CD14-positive monocyte (primary cell): ENCODE data around the gene MORC1. TPM values are rescaled to one million over a fixed set of nuclear protein-coding genes. Genes with fewer than 3 reads are reported as not detected.

Source experiments
- DNase-seq, 3 donors: peaks; one replicate each; pipeline ENCODE4 v3.0.0-alpha.2; 2011 to 2022
- H2AFZ ChIP-seq: 2 replicates; pipeline ENCODE4 v1.6.0; 2012; ENCODE audit warnings: mild to moderate bottlenecking, low read depth, low read length, inconsistent platforms; ENCODE audit not compliant: insufficient read depth, poor library complexity, severe bottlenecking
- H3K27ac ChIP-seq, 2 donors: 1 replicate in 1 of 2; 2 replicates in 1 of 2; pipeline ENCODE4 v1.5.1; 2012 to 2013; ENCODE audit warnings: low read length in 2 of 2, control low read depth in 1 of 2, inconsistent platforms in 1 of 2, low read depth in 1 of 2, mild to moderate bottlenecking in 1 of 2
- H3K27me3 ChIP-seq, 2 donors: one replicate each; pipeline versions ENCODE4 v1.6.0 to v1.6.1; 2011 to 2013; ENCODE audit warnings: low read length in 2 of 2; ENCODE audit not compliant: control insufficient read depth in 2 of 2, insufficient read depth in 2 of 2
- H3K36me3 ChIP-seq, 2 donors: replicated peaks in 1 of 2; 1 replicate in 1 of 2; 2 replicates in 1 of 2; pipeline versions ENCODE4 v1.5.1 to v1.6.1; 2012 to 2013; ENCODE audit warnings: low read length in 2 of 2, control low read depth in 1 of 2, inconsistent platforms in 1 of 2, mild to moderate bottlenecking in 1 of 2; ENCODE audit not compliant: insufficient read depth in 2 of 2, control insufficient read depth in 1 of 2
- H3K4me1 ChIP-seq, 2 donors: 1 replicate in 1 of 2; 2 replicates in 1 of 2; pipeline versions ENCODE4 v1.5.1 to v1.6.1; 2012 to 2013; ENCODE audit warnings: low read length in 2 of 2, control low read depth in 1 of 2, inconsistent platforms in 1 of 2, mild to moderate bottlenecking in 1 of 2, moderate library complexity in 1 of 2; ENCODE audit not compliant: insufficient read depth in 2 of 2, control insufficient read depth in 1 of 2
- H3K4me2 ChIP-seq: replicated peaks from 2 replicates; pipeline ENCODE3; 2012; ENCODE audit warnings: low read length, moderate library complexity, mild to moderate bottlenecking; ENCODE audit not compliant: poor library complexity, severe bottlenecking; ENCODE audit errors: extremely low read depth
- H3K4me3 ChIP-seq, 3 experiments: fragments of 200-600 bp in 1 of 3; sonication (generic) in 1 of 3; replicated peaks in 1 of 3; 1 replicate in 2 of 3; 2 replicates in 1 of 3; pipeline ENCODE4 v1.5.1; 2011 to 2013; ENCODE audit warnings: low read length in 3 of 3, mild to moderate bottlenecking in 3 of 3, control low read depth in 2 of 3, low read depth in 2 of 3, inconsistent platforms in 1 of 3, moderate library complexity in 1 of 3
- H3K79me2 ChIP-seq: 2 replicates; pipeline ENCODE4 v1.6.0; 2012; ENCODE audit warnings: mild to moderate bottlenecking, control low read depth, inconsistent platforms, low read length, moderate library complexity; ENCODE audit not compliant: insufficient read depth
- H3K9ac ChIP-seq: 2 replicates; pipeline ENCODE4 v1.6.0; 2017; ENCODE audit warnings: low read length, mild to moderate bottlenecking; ENCODE audit not compliant: insufficient read depth, poor library complexity, severe bottlenecking
- H3K9me3 ChIP-seq, 2 donors: replicated peaks in 1 of 2; 1 replicate in 1 of 2; 2 replicates in 1 of 2; pipeline versions ENCODE4 v1.5.1 to v1.6.1; 2012 to 2013; ENCODE audit warnings: low read length in 2 of 2, control low read depth in 1 of 2; ENCODE audit not compliant: control insufficient read depth in 1 of 2, insufficient read depth in 1 of 2
- H4K20me1 ChIP-seq: 2 replicates; pipeline ENCODE4 v1.6.0; 2012; ENCODE audit warnings: mild to moderate bottlenecking, low read length, control low read depth, moderate library complexity; ENCODE audit not compliant: insufficient read depth
- H3K27ac Mint-ChIP-seq, 7 donors: one replicate each; pipeline ENCODE4 v1.8.0; 2020; ENCODE audit warnings: mild to moderate bottlenecking in 7 of 7, mixed read lengths in 7 of 7, moderate library complexity in 6 of 7, inconsistent platforms in 2 of 7
- H3K27me3 Mint-ChIP-seq, 3 donors: one replicate each; pipeline ENCODE4 v1.8.0; 2021 to 2022; ENCODE audit warnings: low read depth in 3 of 3, mild to moderate bottlenecking in 3 of 3, mixed read lengths in 3 of 3, moderate library complexity in 3 of 3, inconsistent platforms in 1 of 3
- H3K36me3 Mint-ChIP-seq, 2 donors: one replicate each; pipeline ENCODE4 v1.8.0; 2020; ENCODE audit warnings: mixed read lengths in 2 of 2, inconsistent platforms in 1 of 2, mild to moderate bottlenecking in 1 of 2
- H3K4me1 Mint-ChIP-seq: one replicate; pipeline ENCODE4 v1.8.0; 2020; ENCODE audit warnings: mild to moderate bottlenecking, mixed read lengths
- H3K4me3 Mint-ChIP-seq, 2 donors: one replicate each; pipeline ENCODE4 v1.8.0; 2020; ENCODE audit warnings: mild to moderate bottlenecking in 2 of 2, mixed read lengths in 2 of 2, moderate library complexity in 1 of 2
- H3K9me3 Mint-ChIP-seq, 7 donors: one replicate each; pipeline ENCODE4 v1.8.0; 2020 to 2022; ENCODE audit warnings: mixed read lengths in 7 of 7, mild to moderate bottlenecking in 6 of 7, moderate library complexity in 6 of 7, inconsistent platforms in 2 of 7
- WGBS: methylation state at CpG from one replicate; pipeline ENCODE4 v1.1.5; 2013; ENCODE audit warnings: missing lambda C conversion rate; ENCODE audit not compliant: insufficient coverage; 5-methylcytosine and 5-hydroxymethylcytosine counted together
- intact Hi-C, 2 donors: fragments of 100-400 bp; cut with micrococcal nuclease; formaldehyde crosslinking; loops; one replicate each; pipeline versions ENCODE4 v1.15.0 to v1.15.1; 2023
- polyA plus RNA-seq, 3 donors: library from polyadenylated mRNA; depleted of rRNA in 1 of 3; unstranded in 2 of 3; stranded (reverse) in 1 of 3; fragments of 300-500 nt in 2 of 3; fragments of >200 nt in 1 of 3; fragmentation: Illumina TruSeq in 2 of 3; gene quantifications; 1 replicate in 2 of 3; 2 replicates in 1 of 3; pipeline ENCODE4 v1.2.3, GENCODE V29; 2012 to 2021
- TF ChIP-seq, protein P1 (sequence below): fragments of 200-600 bp; IDR thresholded peaks from one replicate; pipeline ENCODE4 v1.8.0; 2022; ENCODE audit warnings: antibody characterized with exemption, mild to moderate bottlenecking

MORC1 gene
- polyA plus RNA-seq, 3 donors, result not detected

- intact Hi-C loops, result no loop called here
- no peaks in the 10 kb centered on the region for H4K20me1 ChIP-seq
- no peak overlapping the region for H3K4me3 ChIP-seq
- H3K9ac ChIP-seq, result no peak overlapping the region
- H3K27ac ChIP-seq, result no peak overlapping the region
- DNase-seq, result no peak
- Mint-ChIP-seq H3K27ac (no peak overlapping the region), H3K36me3 (no peaks in the 10 kb centered on the region), H3K4me3 (no peak overlapping the region), H3K9me3 (no peaks in the 10 kb centered on the region), H3K27me3 (peaks cover 0 to 2% (median 2%) of the 10 kb centered on the region in 3 donors), H3K4me1 (no peaks in the 10 kb centered on the region)
- no peak overlapping the region for H2AFZ ChIP-seq
- no peaks in the 10 kb centered on the region for H3K4me1 ChIP-seq
- H3K9me3 ChIP-seq, result no peaks in the 10 kb centered on the region
- no peaks in the 10 kb centered on the region for H3K27me3 ChIP-seq
- 100% methylated on average over 4 of the region's 4 CpGs for WGBS
- no peak overlapping the region for H3K4me2 ChIP-seq
- H3K79me2 ChIP-seq, result no peaks in the 10 kb centered on the region
- TF ChIP-seq, protein P1, sequence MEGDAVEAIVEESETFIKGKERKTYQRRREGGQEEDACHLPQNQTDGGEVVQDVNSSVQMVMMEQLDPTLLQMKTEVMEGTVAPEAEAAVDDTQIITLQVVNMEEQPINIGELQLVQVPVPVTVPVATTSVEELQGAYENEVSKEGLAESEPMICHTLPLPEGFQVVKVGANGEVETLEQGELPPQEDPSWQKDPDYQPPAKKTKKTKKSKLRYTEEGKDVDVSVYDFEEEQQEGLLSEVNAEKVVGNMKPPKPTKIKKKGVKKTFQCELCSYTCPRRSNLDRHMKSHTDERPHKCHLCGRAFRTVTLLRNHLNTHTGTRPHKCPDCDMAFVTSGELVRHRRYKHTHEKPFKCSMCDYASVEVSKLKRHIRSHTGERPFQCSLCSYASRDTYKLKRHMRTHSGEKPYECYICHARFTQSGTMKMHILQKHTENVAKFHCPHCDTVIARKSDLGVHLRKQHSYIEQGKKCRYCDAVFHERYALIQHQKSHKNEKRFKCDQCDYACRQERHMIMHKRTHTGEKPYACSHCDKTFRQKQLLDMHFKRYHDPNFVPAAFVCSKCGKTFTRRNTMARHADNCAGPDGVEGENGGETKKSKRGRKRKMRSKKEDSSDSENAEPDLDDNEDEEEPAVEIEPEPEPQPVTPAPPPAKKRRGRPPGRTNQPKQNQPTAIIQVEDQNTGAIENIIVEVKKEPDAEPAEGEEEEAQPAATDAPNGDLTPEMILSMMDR, result no peak
- no peaks in the 10 kb centered on the region for H3K36me3 ChIP-seq
These were observed 177.8 kb downstream of the MORC1 start for GRCh38 chr3:108940166-108940565.

- intact Hi-C loops, result no loop called here
- no peaks in the 10 kb centered on the region for H3K36me3 ChIP-seq
- H3K4me1 ChIP-seq, result no peaks in the 10 kb centered on the region
- H3K27ac ChIP-seq, result no peak overlapping the region
- H3K79me2 ChIP-seq, result no peaks in the 10 kb centered on the region
- Mint-ChIP-seq H3K27ac (no peak overlapping the region), H3K27me3 (no peaks in the 10 kb centered on the region), H3K4me1 (no peaks in the 10 kb centered on the region), H3K36me3 (no peaks in the 10 kb centered on the region), H3K4me3 (no peak overlapping the region), H3K9me3 (peaks cover 0 to 3% (median 2%) of the 10 kb centered on the region in 7 donors)
- H2AFZ ChIP-seq, result no peak overlapping the region
- no peaks in the 10 kb centered on the region for H4K20me1 ChIP-seq
- TF ChIP-seq, protein P1, result no peak
- H3K4me3 ChIP-seq, result no peak overlapping the region
- H3K27me3 ChIP-seq, result no peaks in the 10 kb centered on the region
- H3K9ac ChIP-seq, result no peak overlapping the region
- H3K9me3 ChIP-seq, result no peaks in the 10 kb centered on the region
- no peak overlapping the region for H3K4me2 ChIP-seq
- 88% methylated on average over 5 of the region's 8 CpGs for WGBS
- DNase-seq, result no peak
These were observed 180.8 kb downstream of the MORC1 start for GRCh38 chr3:108936924-108937689.
